ENCODE measurements around the gene KATNAL2. TPM values are rescaled to one million over a fixed set of nuclear protein-coding genes. Genes with fewer than 3 reads are reported as not detected.

The KATNAL2 gene
- total and polyA plus RNA-seq, 2 experiments from 2014 or later, result 4.3 to 4.4 TPM

DNA sequence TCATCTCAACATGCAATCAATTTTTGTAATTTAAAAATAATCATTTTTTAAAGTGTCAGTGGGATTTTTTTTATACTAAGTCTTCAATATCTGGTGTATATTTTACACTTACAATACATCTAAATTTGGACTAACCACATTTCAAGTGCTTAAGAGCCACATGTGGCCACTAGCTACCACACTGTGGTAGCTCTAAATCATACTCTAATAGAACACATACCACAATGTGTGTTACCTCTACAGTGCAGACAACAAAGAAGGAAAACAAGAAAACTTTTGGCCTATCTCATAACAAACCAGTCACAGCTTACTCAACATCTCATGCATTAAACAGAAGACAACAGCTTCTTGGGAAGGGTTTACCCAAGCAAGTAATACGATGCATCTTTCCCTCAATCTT, 24.6 kb upstream of the KATNAL2 start:
- Histone ChIP-seq H3K9me3 (ENCODE audit: low read depth) (peaks cover 15% of the 10 kb centered on the region), H3K4me3 (no peak overlapping the region), H3K9me2 (replicated peaks; ENCODE audit: insufficient read depth) (no peaks in the 10 kb centered on the region), H4K20me1 (ENCODE audit: insufficient read depth, poor library complexity, severe bottlenecking) (no peaks in the 10 kb centered on the region), H3K27me3 (no peaks in the 10 kb centered on the region), H3K4me1 (ENCODE audit: insufficient read depth) (no peaks in the 10 kb centered on the region), H3K79me2 (peaks cover 78% of the 10 kb centered on the region), H3K4me2 (no peak overlapping the region), H2AFZ (no peak overlapping the region), H3K36me3 (replicated peaks; ENCODE audit: insufficient read depth, low read depth) (no peaks in the 10 kb centered on the region), H3K27ac (no peak overlapping the region)
- TF ChIP-seq EZH2phosphoT487 (IDR thresholded peaks at IDR 0.05; ENCODE audit: low read depth, severe bottlenecking, unreplicated experiment) (no peak), EZH2 (IDR thresholded peaks at IDR 0.05; ENCODE audit: borderline replicate concordance) (no peak)
- TF ChIP-seq, protein P1, sequence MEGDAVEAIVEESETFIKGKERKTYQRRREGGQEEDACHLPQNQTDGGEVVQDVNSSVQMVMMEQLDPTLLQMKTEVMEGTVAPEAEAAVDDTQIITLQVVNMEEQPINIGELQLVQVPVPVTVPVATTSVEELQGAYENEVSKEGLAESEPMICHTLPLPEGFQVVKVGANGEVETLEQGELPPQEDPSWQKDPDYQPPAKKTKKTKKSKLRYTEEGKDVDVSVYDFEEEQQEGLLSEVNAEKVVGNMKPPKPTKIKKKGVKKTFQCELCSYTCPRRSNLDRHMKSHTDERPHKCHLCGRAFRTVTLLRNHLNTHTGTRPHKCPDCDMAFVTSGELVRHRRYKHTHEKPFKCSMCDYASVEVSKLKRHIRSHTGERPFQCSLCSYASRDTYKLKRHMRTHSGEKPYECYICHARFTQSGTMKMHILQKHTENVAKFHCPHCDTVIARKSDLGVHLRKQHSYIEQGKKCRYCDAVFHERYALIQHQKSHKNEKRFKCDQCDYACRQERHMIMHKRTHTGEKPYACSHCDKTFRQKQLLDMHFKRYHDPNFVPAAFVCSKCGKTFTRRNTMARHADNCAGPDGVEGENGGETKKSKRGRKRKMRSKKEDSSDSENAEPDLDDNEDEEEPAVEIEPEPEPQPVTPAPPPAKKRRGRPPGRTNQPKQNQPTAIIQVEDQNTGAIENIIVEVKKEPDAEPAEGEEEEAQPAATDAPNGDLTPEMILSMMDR (IDR thresholded peaks at IDR 0.05; ENCODE audit: poor library complexity), result no peak
- 95% methylated on average over 1 of the region's 1 CpG for WGBS (ENCODE audit: low lambda C conversion rate, missing lambda C conversion rate)
- DNase-seq (ENCODE audit: low spot score), result no peak

DNA sequence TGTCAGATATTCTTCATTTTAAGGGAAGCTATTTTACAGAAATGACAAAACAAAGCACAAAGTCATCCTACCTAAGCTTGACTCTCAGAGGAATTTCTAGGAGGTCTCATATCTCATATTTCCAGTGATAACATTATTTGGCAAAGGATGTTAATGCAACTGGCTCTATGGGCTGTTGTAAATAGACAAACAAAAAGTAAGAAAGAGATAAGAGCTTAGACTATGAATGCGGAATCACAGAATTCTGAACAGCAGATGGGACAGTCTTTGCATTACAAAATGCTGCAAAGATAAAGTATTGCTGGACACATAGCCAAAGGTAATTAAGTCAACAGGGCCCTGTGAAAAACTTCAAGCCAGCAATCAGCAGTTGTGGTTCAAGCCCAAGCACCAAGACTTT, 24.0 kb upstream of the KATNAL2 start:
- Histone ChIP-seq H3K79me2 (peaks cover 78% of the 10 kb centered on the region), H3K4me1 (ENCODE audit: insufficient read depth) (no peaks in the 10 kb centered on the region), H2AFZ (no peak overlapping the region), H3K27ac (no peak overlapping the region), H4K20me1 (ENCODE audit: insufficient read depth, poor library complexity, severe bottlenecking) (no peaks in the 10 kb centered on the region), H3K4me2 (no peak overlapping the region), H3K36me3 (replicated peaks; ENCODE audit: insufficient read depth, low read depth) (no peaks in the 10 kb centered on the region), H3K27me3 (no peaks in the 10 kb centered on the region), H3K9me2 (replicated peaks; ENCODE audit: insufficient read depth) (no peaks in the 10 kb centered on the region), H3K4me3 (no peak overlapping the region), H3K9me3 (ENCODE audit: low read depth) (peaks cover 11% of the 10 kb centered on the region)
- TF ChIP-seq, protein P1 (IDR thresholded peaks at IDR 0.05; ENCODE audit: poor library complexity), result no peak
- 59% methylated on average over 1 of the region's 1 CpG for WGBS (ENCODE audit: low lambda C conversion rate, missing lambda C conversion rate)
- DNase-seq (ENCODE audit: low spot score), result no peak

DNA sequence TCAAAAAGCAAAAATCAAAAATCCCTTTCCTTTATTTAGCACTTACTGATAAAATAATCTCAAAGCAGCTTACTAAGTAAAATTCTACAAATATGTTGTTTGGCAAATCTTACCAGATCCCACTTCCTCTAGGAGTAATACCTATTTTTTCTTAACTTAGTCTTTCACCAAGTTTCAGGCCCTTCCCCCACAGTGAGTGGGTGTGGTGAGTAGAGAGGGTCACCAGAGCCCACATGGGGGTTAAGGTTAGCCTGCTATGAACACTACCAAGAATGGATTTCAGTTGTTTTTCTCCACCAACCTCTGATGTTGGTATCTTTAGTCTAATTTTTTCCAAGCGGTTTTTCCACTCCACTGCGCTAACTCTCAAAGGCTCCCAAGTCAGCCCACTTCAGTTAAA, 23.3 kb upstream of the KATNAL2 start:
- Histone ChIP-seq H3K36me3 (replicated peaks; ENCODE audit: insufficient read depth, low read depth) (no peaks in the 10 kb centered on the region), H3K4me2 (no peak overlapping the region), H3K4me1 (ENCODE audit: insufficient read depth) (no peaks in the 10 kb centered on the region), H3K27ac (no peak overlapping the region), H2AFZ (no peak overlapping the region), H4K20me1 (ENCODE audit: insufficient read depth, poor library complexity, severe bottlenecking) (no peaks in the 10 kb centered on the region), H3K9me3 (ENCODE audit: low read depth) (peaks cover 4% of the 10 kb centered on the region), H3K4me3 (no peak overlapping the region), H3K9me2 (replicated peaks; ENCODE audit: insufficient read depth) (no peaks in the 10 kb centered on the region), H3K27me3 (no peaks in the 10 kb centered on the region), H3K79me2 (peaks cover 77% of the 10 kb centered on the region)
- DNase-seq (ENCODE audit: low spot score), result no peak
- TF ChIP-seq EZH2 (IDR thresholded peaks at IDR 0.05; ENCODE audit: borderline replicate concordance), result no peak
- TF ChIP-seq, protein P1 (IDR thresholded peaks at IDR 0.05; ENCODE audit: poor library complexity), result no peak
- TF ChIP-seq EZH2phosphoT487 (IDR thresholded peaks at IDR 0.05; ENCODE audit: low read depth, severe bottlenecking, unreplicated experiment), result no peak
- WGBS (ENCODE audit: low lambda C conversion rate, missing lambda C conversion rate), result 98% methylated on average over 2 of the region's 2 CpGs
